HS-5 (cell line): ENCODE results near the gene C16orf86.
A peak's percentile ranks its signal among the peaks of the same experiment; 100 is the strongest.
"Not testable (repeated sequence)": the region's sequence is repeated elsewhere in the genome, so short reads cannot be mapped to it uniquely, and the experiment has no call there.

Source experiments
- DNase-seq: peaks from one replicate; pipeline ENCODE4 v3.0.0-alpha.2; 2012; ENCODE audit warnings: low read depth

C16orf86 gene

DNA sequence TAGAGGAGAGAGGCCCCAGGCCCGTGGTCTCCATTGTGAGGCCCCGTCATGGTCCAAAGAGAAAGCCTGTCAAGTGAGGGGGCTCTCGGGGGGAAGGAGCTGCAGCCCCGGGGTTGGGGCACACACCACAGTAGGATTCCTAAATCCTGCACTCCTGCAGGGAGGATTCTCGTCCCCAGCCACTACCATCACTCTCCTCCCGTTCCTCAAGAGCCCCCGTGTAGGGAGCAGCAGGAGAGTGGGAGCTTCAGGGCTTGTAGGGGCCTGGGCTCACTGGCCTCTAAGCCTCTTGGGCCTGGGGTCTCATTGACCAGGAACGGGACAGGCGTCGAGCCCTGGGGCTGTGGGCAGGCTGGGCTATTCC lies 821 bp downstream of the C16orf86 start:
- no peak for DNase-seq

DNA sequence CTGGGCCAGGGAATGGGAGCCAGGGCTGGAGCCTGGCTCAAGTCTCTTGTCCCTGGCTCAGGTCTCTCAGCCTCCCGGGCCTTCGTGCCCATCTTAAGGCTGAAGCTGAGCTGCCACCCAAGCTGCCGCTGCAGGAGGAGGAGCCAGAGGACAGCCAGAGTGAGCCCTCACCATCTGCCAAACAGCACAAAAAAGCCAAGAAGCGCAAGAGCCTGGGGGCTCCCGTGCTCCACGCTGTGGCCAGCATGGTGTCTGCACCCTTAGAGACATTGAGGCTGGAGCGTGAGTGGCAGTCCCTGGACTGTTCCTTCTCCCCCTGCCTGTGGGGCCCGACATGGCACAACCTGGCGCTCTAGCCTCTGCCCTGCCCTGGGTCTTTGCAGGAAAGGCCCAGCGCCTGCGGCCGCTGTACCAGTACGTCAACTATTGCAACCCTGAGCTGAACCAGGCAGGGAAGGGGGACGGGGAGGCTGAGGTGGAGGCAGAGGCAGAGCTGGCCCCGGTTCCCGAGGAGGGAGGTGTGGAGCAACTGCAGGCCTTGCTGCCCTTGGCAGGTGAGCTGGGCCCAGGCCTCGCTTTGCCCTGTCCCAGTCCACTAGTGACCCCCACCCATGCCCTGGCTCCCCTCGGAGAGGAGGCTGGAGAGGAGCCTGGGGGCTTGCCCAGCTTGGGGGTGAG lies 1.3 kb downstream of the C16orf86 start:
- peak; percentile 45 for DNase-seq

DNA sequence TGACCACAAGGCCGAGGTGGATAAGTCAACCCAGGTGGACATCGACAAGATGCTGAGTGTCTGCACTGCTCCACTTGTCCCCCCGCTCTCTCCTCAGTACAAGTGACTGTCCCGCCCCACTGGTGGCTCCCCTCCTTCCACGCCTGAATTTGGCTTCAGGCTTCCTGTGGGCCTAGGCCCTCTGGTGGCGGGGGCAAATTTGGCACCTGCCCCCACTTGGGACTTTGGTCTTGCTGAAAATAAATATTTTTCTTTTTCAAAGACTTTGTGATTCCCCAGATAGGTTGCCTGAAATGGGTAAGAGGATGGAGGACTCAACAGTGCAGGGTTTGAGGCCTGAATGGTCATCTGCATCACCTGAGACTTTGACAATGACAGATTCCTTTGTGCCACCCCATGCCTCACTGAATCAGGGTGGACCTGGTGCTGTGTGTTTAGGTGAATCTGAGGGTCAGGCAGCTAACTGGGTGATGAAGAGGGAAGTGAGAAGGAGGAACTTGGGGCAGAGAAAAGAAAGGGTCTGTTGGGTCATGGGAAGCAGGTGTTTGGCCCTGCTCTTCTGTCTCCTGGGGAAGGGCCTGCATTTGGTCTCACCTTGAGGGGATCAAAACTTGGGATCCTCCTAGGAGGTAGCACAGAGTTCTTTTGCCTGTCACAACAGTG lies 2.0 kb downstream of the C16orf86 start:
- DNase-seq, result no peak

- DNase-seq, result no peak
Observed at GRCh38 chr16:67669499-67670101, 3.0 kb downstream of the C16orf86 start.

GRCh38 chr16:67672306-67672705 lies 5.7 kb downstream of the C16orf86 start:
- no peak for DNase-seq

DNA sequence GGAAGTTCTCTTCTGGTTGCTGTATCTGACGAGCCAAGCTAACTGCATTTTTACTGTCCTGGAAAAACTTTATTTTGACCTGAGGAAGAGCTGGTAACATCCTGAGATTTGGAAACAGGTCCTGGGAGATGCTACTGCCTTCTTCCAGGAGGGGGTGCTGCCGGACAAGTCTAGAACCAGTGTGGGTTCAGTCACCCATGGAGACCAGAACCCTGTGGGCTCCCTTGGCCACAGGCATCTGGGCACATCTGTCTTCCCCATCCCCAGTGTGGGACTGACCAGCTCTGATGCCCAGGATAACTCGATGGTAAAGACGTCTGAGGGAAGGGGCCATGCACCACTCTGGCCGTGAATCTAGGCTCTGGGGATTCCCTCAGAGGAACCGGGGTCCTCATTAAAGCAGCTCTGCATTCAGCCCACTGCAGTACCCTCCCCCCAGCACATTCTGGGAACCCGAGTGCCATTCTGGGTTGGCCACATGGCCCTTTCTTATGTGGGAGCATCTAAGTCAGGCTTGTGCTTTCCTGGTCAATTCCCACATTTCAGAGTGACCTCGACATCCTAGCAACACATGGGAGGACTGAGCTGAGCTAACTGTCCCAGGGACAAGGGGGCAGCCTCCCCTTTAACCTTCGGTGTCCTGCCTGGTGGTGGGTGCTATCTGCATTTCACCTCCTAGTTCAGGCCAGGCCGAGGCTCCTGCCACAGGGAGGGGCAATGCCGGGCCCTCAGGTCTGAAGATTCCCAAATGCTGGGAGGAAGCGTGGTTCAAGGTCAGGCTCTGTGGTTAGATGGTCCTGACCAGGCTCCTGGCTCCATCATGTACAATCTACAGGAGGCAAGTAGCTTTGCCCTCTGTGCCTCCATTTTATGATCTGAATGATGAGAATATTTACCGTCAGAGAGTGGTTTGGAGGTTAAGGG lies 6.4 kb downstream of the C16orf86 start:
- DNase-seq, result peak; percentile 22

DNA sequence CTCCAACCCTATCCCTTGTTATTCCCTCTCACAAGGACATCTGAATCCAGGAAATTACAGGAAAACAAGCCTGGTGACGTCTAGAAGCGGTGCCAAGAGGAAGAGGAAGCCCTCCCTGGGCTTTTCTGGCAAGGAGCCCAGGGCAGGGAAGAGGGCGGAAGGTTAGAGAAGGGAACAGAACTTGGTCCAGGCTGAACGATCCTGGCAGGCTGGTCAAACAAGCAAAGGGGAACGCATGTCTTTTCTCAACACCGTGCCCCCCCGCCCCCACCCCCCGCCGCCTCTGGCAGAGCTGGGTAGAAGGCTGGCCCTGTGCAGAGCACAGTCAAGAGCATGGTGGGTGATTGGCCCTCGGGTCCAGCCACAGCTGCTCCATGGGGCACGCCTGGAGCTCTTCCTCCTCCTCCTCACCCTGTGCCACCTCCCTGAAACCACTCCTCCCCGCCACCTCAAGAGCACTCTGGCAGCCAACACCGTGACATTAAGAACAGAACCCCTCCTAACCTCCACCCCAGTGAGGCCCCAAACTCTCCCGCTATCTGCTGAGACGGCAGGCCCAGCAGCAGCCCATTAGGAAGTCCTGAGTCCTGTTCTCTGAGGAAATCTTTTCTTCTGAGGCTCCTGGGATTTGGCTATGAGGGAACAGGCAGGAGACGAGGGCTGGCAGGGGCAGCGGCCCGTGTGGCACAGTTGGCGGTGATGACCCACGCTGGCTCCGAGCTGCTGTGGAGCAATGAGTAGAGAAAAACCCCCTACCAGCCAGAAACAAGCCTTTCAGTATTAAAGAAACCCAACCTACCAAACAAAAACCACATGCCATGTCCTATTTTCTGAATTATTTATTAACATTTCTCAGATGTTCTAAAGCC lies 7.3 kb downstream of the C16orf86 start:
- no peak for DNase-seq

GRCh38 chr16:67674851-67675578 lies 8.4 kb downstream of the C16orf86 start:
- no peak for DNase-seq

- DNase-seq, result no peak
Observed at GRCh38 chr16:67675579-67675935, 8.9 kb downstream of the C16orf86 start.

DNA sequence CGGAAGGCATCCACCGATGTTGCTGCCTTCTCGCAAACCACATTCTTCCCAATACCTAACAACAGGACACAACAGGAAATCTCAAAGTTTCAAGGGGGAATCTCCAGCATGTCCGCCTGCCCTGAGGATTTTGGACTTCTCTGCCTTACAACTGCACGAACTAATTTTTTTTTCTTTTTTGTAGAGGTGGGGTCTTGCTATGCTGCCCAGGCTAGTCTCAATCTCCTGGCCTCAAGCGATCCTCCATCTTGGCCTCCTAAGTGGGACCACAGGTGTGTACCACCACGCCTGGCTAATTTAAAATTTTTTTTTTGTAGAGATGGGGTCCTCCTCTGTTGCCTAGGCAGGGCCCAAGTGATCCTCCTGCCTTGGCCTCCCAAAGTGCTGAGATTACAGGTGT lies 9.4 kb downstream of the C16orf86 start:
- DNase-seq, result no peak

- no peak for DNase-seq
Observed at GRCh38 chr16:67676516-67676915, 9.9 kb downstream of the C16orf86 start.

GRCh38 chr16:67676939-67677338 lies 10.3 kb downstream of the C16orf86 start:
- DNase-seq, result no peak

DNA sequence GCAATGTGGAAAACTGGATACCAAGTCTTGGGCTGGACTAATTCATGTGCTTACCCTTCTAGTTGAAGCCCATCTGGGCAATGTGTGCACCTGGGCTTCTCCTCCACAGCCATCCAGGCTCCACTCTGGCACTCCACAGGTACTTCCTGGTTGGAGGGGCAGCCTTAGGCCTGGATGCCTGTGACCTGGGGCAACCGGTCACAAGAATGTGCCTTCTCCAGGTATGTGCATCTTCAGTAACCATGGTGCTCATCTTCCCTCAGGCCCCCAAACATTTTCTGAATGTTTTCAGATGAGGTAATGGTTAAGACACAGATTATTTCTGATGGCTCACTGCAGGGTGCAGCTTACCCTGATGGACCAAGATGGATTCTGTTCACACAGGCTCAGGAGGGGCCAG lies 11.1 kb downstream of the C16orf86 start:
- no peak for DNase-seq

- DNase-seq, result no peak
Observed at GRCh38 chr16:67678354-67679023, 11.9 kb downstream of the C16orf86 start.

GRCh38 chr16:67679935-67680897 lies 13.6 kb downstream of the C16orf86 start:
- DNase-seq, result no peak

GRCh38 chr16:67683767-67684166 lies 17.2 kb downstream of the C16orf86 start:
- no peak for DNase-seq

DNA sequence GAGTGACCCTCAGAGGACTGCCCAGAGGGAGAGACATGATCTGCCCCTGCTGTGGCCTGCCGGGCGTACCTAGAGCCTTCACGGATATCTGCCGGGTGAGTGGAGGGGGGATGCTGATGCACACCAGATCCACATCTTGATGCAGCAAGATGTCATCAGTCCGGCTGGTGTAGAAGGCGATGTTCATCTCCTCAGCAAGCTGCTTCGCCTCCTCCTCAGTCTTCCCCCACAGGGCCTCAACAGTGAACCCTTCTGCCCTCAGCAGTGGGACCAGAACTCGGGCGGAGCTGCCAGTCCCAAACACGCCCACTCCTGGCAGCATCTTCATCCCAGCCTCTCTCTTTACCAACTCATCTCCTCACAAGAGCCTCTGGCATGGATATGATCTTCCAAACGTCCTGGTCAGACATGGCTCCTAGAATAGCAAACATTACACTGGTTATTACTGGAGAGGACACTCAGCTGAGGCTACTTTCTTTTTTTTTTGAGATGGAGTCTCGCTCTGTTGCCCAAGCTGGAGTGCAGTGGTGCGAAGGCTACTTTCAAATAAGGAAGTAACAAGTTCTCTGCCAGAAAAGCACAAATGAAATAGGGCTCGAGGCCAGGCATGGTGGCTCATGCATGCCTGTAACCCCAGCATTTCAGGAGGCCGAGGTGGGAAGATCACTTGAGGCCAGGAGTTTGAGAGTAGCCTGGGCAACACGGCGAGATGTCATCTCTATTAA lies 18.9 kb downstream of the C16orf86 start:
- DNase-seq, result no peak

DNA sequence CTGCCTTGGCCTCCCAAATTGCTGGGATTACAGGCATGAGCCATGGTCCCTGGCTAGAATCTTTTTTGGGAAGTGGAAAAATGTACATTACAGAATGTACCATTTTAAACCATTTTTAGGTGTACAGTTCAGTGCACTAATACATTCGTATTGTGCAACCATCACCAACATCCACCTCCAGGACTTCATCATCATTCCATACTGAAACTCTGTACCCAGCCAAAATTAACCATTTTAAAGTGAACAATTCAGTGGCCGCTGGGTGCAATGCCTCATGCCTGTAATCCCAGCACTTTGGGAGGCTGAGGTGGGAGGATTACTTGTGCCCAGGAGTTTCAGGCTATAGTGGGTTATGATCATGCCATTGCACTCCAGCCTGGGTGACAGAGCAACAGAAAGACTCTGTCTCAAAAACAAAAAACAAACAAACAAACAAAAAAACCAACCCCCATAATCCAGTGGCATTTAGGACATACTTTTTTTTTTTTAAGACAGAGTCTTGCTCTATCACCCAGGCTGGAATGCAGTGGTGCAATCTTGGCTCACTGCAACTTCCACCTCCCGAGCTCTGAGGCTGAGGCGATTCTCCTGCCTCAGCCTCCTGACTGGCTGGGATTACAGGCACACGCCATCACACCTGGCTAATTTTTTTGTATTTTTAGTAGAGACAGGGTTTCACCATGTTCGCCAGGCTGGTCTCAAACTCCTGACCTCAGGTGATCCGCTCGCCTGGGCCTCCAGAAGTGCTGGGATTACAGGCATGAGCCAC lies 27.1 kb downstream of the C16orf86 start:
- not testable (repeated sequence) for DNase-seq
